HG03432 (cell line): ENCODE results near the gene STIL.
"Not testable (repeated sequence)": the region's sequence is repeated elsewhere in the genome, so short reads cannot be mapped to it uniquely, and the experiment has no call there.

Experiments used
- ATAC-seq: cut with Tn5 transposase; IDR thresholded peaks from one replicate; pipeline ENCODE4 v1.9.1; 2021; ENCODE audit warnings: mild to moderate bottlenecking, moderate library complexity; ENCODE audit not compliant: unreplicated experiment

Gene STIL

GRCh38 chr1:47223174-47223920 is 90.6 kb downstream of the STIL start:
- no peak for ATAC-seq

DNA sequence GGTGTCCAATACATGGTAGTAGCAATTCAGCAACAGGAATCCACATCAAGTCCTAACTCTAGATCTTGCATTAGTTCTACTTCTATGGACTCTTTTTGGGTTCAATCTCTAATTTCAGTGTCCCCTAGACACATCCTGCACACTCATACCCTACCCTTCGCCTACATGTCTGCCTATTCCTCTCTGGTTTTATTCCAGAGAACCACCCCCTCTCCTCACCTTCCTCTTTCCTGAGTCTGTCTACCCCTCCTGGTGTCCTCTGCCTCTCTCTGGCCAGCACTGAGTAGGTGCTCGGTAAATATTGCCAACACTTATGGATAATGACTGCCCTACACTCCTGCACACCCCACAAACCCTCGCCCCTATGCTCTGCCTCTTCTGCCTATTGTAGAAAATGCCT is 91.5 kb downstream of the STIL start:
- no peak for ATAC-seq

- ATAC-seq: no peak
Observed at GRCh38 chr1:47219590-47220220, 94.2 kb downstream of the STIL start.

- no peak for ATAC-seq
Observed at GRCh38 chr1:47219001-47219400, 94.9 kb downstream of the STIL start.

- ATAC-seq: no peak
Observed at GRCh38 chr1:47216278-47217059, 97.5 kb downstream of the STIL start.

DNA sequence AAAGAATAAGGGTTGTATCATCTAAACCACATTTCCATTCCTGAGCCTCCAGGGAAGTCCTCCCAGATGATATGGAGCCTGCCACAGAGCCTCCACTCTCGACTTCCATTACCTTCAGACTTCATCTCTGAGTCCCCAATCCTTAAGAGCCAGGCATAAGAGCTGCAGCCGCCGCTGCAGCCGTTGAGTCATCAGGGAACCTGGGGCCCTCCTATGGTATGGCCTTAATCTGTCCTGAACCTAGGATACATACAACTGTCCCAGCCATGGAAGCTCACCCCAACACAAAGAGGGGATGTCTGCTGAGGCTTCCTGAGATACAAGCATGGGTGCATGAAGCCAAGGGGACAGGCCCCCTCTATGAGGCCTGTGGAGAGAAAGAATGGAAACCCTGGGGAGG is 98.2 kb downstream of the STIL start:
- ATAC-seq: no peak

- ATAC-seq: no peak
Observed at GRCh38 chr1:47214549-47214948, 99.4 kb downstream of the STIL start.

GRCh38 chr1:47213230-47213963 is 100.5 kb downstream of the STIL start:
- no peak for ATAC-seq

DNA sequence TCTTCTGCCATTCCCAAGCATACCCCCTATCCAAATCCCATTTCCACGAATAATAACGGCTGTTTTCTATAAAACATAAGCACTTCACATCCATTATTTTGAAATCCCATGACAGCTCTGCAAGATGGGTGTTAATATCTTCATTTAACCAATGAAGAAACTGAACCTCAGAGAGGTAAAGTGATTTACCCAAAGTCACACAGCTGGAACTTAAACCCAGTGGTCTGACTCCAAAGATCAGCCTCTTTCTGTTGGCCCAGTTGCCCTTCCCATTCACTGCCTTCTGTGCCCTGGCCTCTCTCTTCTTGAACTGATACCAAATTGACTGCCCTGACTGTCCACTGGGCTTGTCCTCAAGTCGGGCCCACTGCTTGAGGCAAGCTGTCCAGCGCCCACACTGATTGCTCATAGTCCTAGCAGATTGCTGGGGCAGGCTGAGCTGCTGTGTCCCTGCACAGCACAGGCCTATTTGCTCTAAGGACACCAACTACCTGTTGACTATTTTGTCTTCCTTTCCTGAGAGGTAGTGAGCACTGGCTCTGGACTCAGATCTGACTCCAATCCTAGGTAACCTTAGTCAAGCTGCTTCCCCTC is 101.2 kb downstream of the STIL start:
- no peak for ATAC-seq

GRCh38 chr1:47211796-47212269 is 102.1 kb downstream of the STIL start:
- no peak for ATAC-seq

- no peak for ATAC-seq
Observed at GRCh38 chr1:47210666-47211065, 103.3 kb downstream of the STIL start.

- no peak for ATAC-seq
Observed at GRCh38 chr1:47209725-47210325, 104.1 kb downstream of the STIL start.

DNA sequence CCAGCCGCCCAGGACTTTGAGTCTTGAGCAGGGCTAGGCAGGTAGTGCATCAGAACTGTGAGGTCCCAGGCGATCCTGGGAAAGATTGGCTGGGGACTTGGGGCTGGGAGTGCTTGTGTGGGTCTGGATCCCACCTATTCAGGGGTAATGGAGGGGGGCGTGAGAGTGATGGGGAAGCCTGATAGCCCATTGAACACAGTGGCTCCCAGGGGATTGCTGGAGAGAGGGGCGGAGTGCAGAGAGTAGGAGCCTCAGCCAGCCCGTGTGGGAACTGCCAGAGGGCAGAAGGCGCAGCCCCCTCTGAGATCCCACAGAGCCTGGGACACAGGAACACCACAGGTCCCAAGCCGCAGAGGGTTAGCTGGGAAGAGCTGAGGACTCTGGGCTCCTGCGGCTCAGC is 104.9 kb downstream of the STIL start:
- no peak for ATAC-seq

- no peak for ATAC-seq
Observed at GRCh38 chr1:47208374-47208850, 105.5 kb downstream of the STIL start.

GRCh38 chr1:47207803-47208373 is 106.1 kb downstream of the STIL start:
- ATAC-seq: no peak

GRCh38 chr1:47205918-47206317 is 108.0 kb downstream of the STIL start:
- no peak for ATAC-seq

GRCh38 chr1:47203504-47203903 is 110.4 kb downstream of the STIL start:
- ATAC-seq: not testable (repeated sequence)

GRCh38 chr1:47201179-47201578 is 112.8 kb downstream of the STIL start:
- no peak for ATAC-seq
